Smooth muscle cell of the brain vasculature (primary cell): ENCODE results near the gene REEP6.
A peak's percentile ranks its signal among the peaks of the same experiment; 100 is the strongest.
"Not testable (repeated sequence)": the region's sequence is repeated elsewhere in the genome, so short reads cannot be mapped to it uniquely, and the experiment has no call there.

ENCODE experiments used
- DNase-seq: peaks from one replicate; pipeline ENCODE4 v3.0.0-alpha.2; 2012; ENCODE audit warnings: low read depth, low spot score

Gene REEP6

GRCh38 chr19:1472231-1473084, 18.5 kb upstream of the REEP6 start:
- no peak for DNase-seq

GRCh38 chr19:1473085-1473851, 17.7 kb upstream of the REEP6 start:
- DNase-seq: no peak

- no peak for DNase-seq
Measured at GRCh38 chr19:1474011-1474764, 16.8 kb upstream of the REEP6 start.

- no peak for DNase-seq
Measured at GRCh38 chr19:1474765-1475351, 16.1 kb upstream of the REEP6 start.

GRCh38 chr19:1475751-1476437, 15.1 kb upstream of the REEP6 start:
- no peak for DNase-seq

- DNase-seq: not testable (repeated sequence)
Measured at GRCh38 chr19:1477056-1477455, 13.9 kb upstream of the REEP6 start.

- DNase-seq: peak; percentile 75
Measured at GRCh38 chr19:1478934-1479707, 11.9 kb upstream of the REEP6 start, which contains the start of gene C19orf25. Gene C19orf25, minus strand, starts transcription at chr19:1479215. Its CDS starts 312 bp downstream, at chr19:1478903.

GRCh38 chr19:1481224-1481892, 9.6 kb upstream of the REEP6 start:
- DNase-seq: no peak

GRCh38 chr19:1481893-1482360, 9.1 kb upstream of the REEP6 start:
- no peak for DNase-seq

GRCh38 chr19:1482361-1483130, 8.4 kb upstream of the REEP6 start:
- no peak for DNase-seq

GRCh38 chr19:1483131-1483978, 7.6 kb upstream of the REEP6 start:
- no peak for DNase-seq

- no peak for DNase-seq
Measured at GRCh38 chr19:1483979-1484428, 7.0 kb upstream of the REEP6 start.

GRCh38 chr19:1486720-1487575, 4.0 kb upstream of the REEP6 start:
- no peak for DNase-seq

- no peak for DNase-seq
Measured at GRCh38 chr19:1487576-1488281, 3.3 kb upstream of the REEP6 start.

GRCh38 chr19:1488282-1488601, 2.7 kb upstream of the REEP6 start:
- DNase-seq: no peak
